Chondrocyte (in vitro differentiated cells): Measurements from ENCODE around the gene COPS3. TPM values are rescaled to one million over a fixed set of nuclear protein-coding genes. Genes with fewer than 3 reads are reported as not detected.

Source experiments
- DNase-seq: peaks from one replicate; pipeline ENCODE4 v3.0.0; 2021; ENCODE audit warnings: mixed read lengths, low spot score
- H3K27ac Mint-ChIP-seq: one replicate; pipeline ENCODE4 v1.8.0; 2021; ENCODE audit warnings: mild to moderate bottlenecking, moderate library complexity, mixed read lengths; ENCODE audit not compliant: unreplicated experiment
- H3K27me3 Mint-ChIP-seq: 2 replicates; pipeline ENCODE4 v1.8.0; 2021; ENCODE audit warnings: low read depth, mixed read lengths
- H3K36me3 Mint-ChIP-seq: 2 replicates; pipeline ENCODE4 v1.8.0; 2021; ENCODE audit warnings: low read depth, mixed read lengths
- H3K4me1 Mint-ChIP-seq: 2 replicates; pipeline ENCODE4 v1.8.0; 2021; ENCODE audit warnings: low read depth, mild to moderate bottlenecking, mixed read lengths
- H3K4me3 Mint-ChIP-seq: one replicate; pipeline ENCODE4 v1.8.0; 2021; ENCODE audit warnings: mild to moderate bottlenecking, moderate library complexity, mixed read lengths; ENCODE audit not compliant: unreplicated experiment
- H3K9me3 Mint-ChIP-seq: 2 replicates; pipeline ENCODE4 v1.8.0; 2021; ENCODE audit warnings: low read depth, mixed read lengths
- CTCF ChIP-seq: fragments of 200-600 bp; sonication (generic); IDR thresholded peaks from 2 replicates; pipeline ENCODE4 v1.5.0; 2021; ENCODE audit warnings: antibody characterized with exemption, mild to moderate bottlenecking, moderate library complexity
- total RNA-seq: library from RNA; stranded (reverse); gene quantifications from 3 replicates; pipeline ENCODE4 v1.2.1, GENCODE V29; 2021

The COPS3 gene
- total RNA-seq, 1 donor from 2014 or later: 50.9 TPM

- no peak overlapping the region for H3K27ac Mint-ChIP-seq
- no peak overlapping the region for H3K4me3 Mint-ChIP-seq
- H3K36me3 Mint-ChIP-seq: peaks cover 3% of the 10 kb centered on the region
- H3K9me3 Mint-ChIP-seq: no peaks in the 10 kb centered on the region
- no peaks in the 10 kb centered on the region for H3K27me3 Mint-ChIP-seq
- H3K4me1 Mint-ChIP-seq: no peaks in the 10 kb centered on the region
- peak; percentile 59 for DNase-seq
- TF ChIP-seq CTCF: no peak
Measured at GRCh38 chr17:17324616-17325015, 43.6 kb upstream of the COPS3 start.

GRCh38 chr17:17322516-17323510 lies 41.8 kb upstream of the COPS3 start:
- Mint-ChIP-seq H3K27me3 (no peaks in the 10 kb centered on the region), H3K36me3 (peaks cover 3% of the 10 kb centered on the region), H3K9me3 (no peaks in the 10 kb centered on the region), H3K4me3 (no peak overlapping the region), H3K27ac (no peak overlapping the region), H3K4me1 (no peaks in the 10 kb centered on the region)
- TF ChIP-seq CTCF: no peak
- peak; percentile 69 for DNase-seq

GRCh38 chr17:17321356-17322025 lies 40.4 kb upstream of the COPS3 start:
- Mint-ChIP-seq H3K9me3 (no peaks in the 10 kb centered on the region), H3K27me3 (no peaks in the 10 kb centered on the region), H3K27ac (no peak overlapping the region), H3K36me3 (peaks cover 3% of the 10 kb centered on the region), H3K4me3 (no peak overlapping the region), H3K4me1 (no peaks in the 10 kb centered on the region)
- peak; percentile 74 for DNase-seq
- TF ChIP-seq CTCF: no peak

GRCh38 chr17:17320911-17321220 lies 39.8 kb upstream of the COPS3 start:
- TF ChIP-seq CTCF: no peak
- H3K9me3 Mint-ChIP-seq: no peaks in the 10 kb centered on the region
- DNase-seq: peak; percentile 64
- no peaks in the 10 kb centered on the region for H3K4me1 Mint-ChIP-seq
- no peaks in the 10 kb centered on the region for H3K27me3 Mint-ChIP-seq
- H3K36me3 Mint-ChIP-seq: peaks cover 3% of the 10 kb centered on the region
- no peak overlapping the region for H3K4me3 Mint-ChIP-seq
- H3K27ac Mint-ChIP-seq: no peak overlapping the region

- Mint-ChIP-seq H3K4me1 (no peaks in the 10 kb centered on the region), H3K9me3 (no peaks in the 10 kb centered on the region), H3K36me3 (peaks cover 3% of the 10 kb centered on the region), H3K27me3 (no peaks in the 10 kb centered on the region), H3K4me3 (no peak overlapping the region), H3K27ac (no peak overlapping the region)
- DNase-seq: peak; percentile 81
- TF ChIP-seq CTCF: no peak
Measured at GRCh38 chr17:17320188-17320910, 39.3 kb upstream of the COPS3 start.
